C4-2B (cell line): ENCODE measurements around the gene USP49.
A peak's percentile ranks its signal among the peaks of the same experiment; 100 is the strongest.

ENCODE experiments used
- H3K27ac ChIP-seq: fragments of 450-650 bp; 2 replicates; pipeline ENCODE4 v1.5.1; 2017
- CTCF ChIP-seq: fragments of 450-650 bp; conservative IDR thresholded peaks from 2 replicates; pipeline ENCODE4 v1.5.1; 2017; ENCODE audit warnings: mild to moderate bottlenecking
- ZFX ChIP-seq: fragments of 450-650 bp; IDR thresholded peaks from 2 replicates; pipeline ENCODE4 v1.6.1; 2017

Gene USP49

GRCh38 chr6:41871691-41872090, 23.5 kb downstream of the USP49 start:
- H3K27ac ChIP-seq: no peak overlapping the region
- TF ChIP-seq CTCF (no peak), ZFX (no peak)

- H3K27ac ChIP-seq: peak overlapping the region; percentile 22; the same call in 1 of the 2 replicates
- no peak for TF ChIP-seq ZFX
- no peak for TF ChIP-seq CTCF
These were observed 35.8 kb downstream of the USP49 start for GRCh38 chr6:41859356-41859755.

- no peak for TF ChIP-seq CTCF
- TF ChIP-seq ZFX: no peak
- no peak overlapping the region; the same call in 1 of the 2 replicates for H3K27ac ChIP-seq
These were observed 36.5 kb downstream of the USP49 start for GRCh38 chr6:41858703-41859102.

- TF ChIP-seq ZFX (no peak), CTCF (no peak)
- no peak overlapping the region for H3K27ac ChIP-seq
These were observed 44.3 kb downstream of the USP49 start for GRCh38 chr6:41850861-41851260.

- no peak overlapping the region; the same call in 1 of the 2 replicates for H3K27ac ChIP-seq
- no peak for TF ChIP-seq ZFX
- TF ChIP-seq CTCF: peak; percentile 88
These were observed 48.4 kb downstream of the USP49 start for GRCh38 chr6:41846666-41847237.

GRCh38 chr6:41843178-41843577, 52.0 kb downstream of the USP49 start:
- H3K27ac ChIP-seq: no peak overlapping the region
- TF ChIP-seq ZFX (no peak), CTCF (no peak)

GRCh38 chr6:41840326-41840725, 54.8 kb downstream of the USP49 start:
- H3K27ac ChIP-seq: no peak overlapping the region
- TF ChIP-seq ZFX: no peak
- TF ChIP-seq CTCF: no peak
